K562 (cell line): ENCODE results near the gene THADA. TPM values are rescaled to one million over a fixed set of nuclear protein-coding genes. Genes with fewer than 3 reads are reported as not detected.

Source experiments
- CREBBP ChIP-seq: IDR thresholded peaks from one replicate; pipeline ENCODE4 v1.6.1; 2012; ENCODE audit warnings: low read depth, mild to moderate bottlenecking, control low read depth, inconsistent platforms, low read length
- DMBX1 ChIP-seq: fragments of 250-450 bp; sonication (Bioruptor Pico); IDR thresholded peaks from 2 replicates; pipeline ENCODE4 v1.8.0; 2022; ENCODE audit warnings: inconsistent platforms, mild to moderate bottlenecking, moderate library complexity, borderline replicate concordance
- DPF2 ChIP-seq: fragments of 450-650 bp; IDR thresholded peaks from 2 replicates; pipeline ENCODE4 v1.6.1; 2016
- EP300 ChIP-seq: IDR thresholded peaks from 2 replicates; pipeline ENCODE4 v1.6.1; 2012; ENCODE audit warnings: low read length, improper control_type of control experiment
- FOXA3 ChIP-seq, 2 experiments: fragments of 450-650 bp in 1 of 2; sonication (generic) in 1 of 2; formaldehyde crosslinking; IDR thresholded peaks in 1 of 2; conservative IDR thresholded peaks in 1 of 2; 2 replicates each; pipeline versions ENCODE4 v1.4.0 to v1.8.0; 2020 to 2022; ENCODE audit warnings: mild to moderate bottlenecking in 2 of 2, missing genetic modification reagents in 1 of 2
- KLF1 ChIP-seq: fragments of 450-650 bp; IDR thresholded peaks from 2 replicates; pipeline ENCODE4 v1.6.1; 2016; ENCODE audit warnings: missing genetic modification characterization, missing compliant biosample characterization
- NKRF ChIP-seq: fragments of 450-650 bp; IDR thresholded peaks from 2 replicates; pipeline ENCODE4 v1.6.1; 2016; ENCODE audit warnings: borderline replicate concordance
- NR2F6 ChIP-seq: fragments of 450-650 bp; formaldehyde crosslinking; IDR thresholded peaks from 2 replicates; pipeline ENCODE4 v1.4.0; 2020; ENCODE audit warnings: mild to moderate bottlenecking
- POLR2G ChIP-seq: fragments of 200-400 bp; formaldehyde crosslinking; IDR thresholded peaks from 2 replicates; pipeline ENCODE4 v1.6.1; 2017; ENCODE audit warnings: low read depth, mild to moderate bottlenecking, antibody characterized with exemption, low read length, moderate library complexity
- SAFB2 ChIP-seq: fragments of 200-400 bp; formaldehyde crosslinking; IDR thresholded peaks from 2 replicates; pipeline ENCODE4 v1.6.1; 2018; ENCODE audit warnings: borderline replicate concordance, low read length, low read depth, moderate library complexity; ENCODE audit not compliant: severe bottlenecking
- SMARCE1 ChIP-seq: fragments of 450-650 bp; IDR thresholded peaks from 2 replicates; pipeline ENCODE4 v1.7.1; 2016; ENCODE audit warnings: mild to moderate bottlenecking
- TBP ChIP-seq: optimal IDR thresholded peaks from 2 replicates; pipeline ENCODE3; 2011; ENCODE audit warnings: low read depth, low read length, improper control_type of control experiment
- XRCC5 ChIP-seq: fragments of 200-400 bp; formaldehyde crosslinking; IDR thresholded peaks from 2 replicates; pipeline ENCODE4 v1.6.1; 2017; ENCODE audit warnings: low read depth, mild to moderate bottlenecking, low read length
- ZC3H8 ChIP-seq: fragments of 450-650 bp; IDR thresholded peaks from 2 replicates; pipeline ENCODE4 v1.6.1; 2017
- ZFP30 ChIP-seq: fragments of 250-450 bp; sonication (Bioruptor Pico); IDR thresholded peaks from 2 replicates; pipeline ENCODE4 v1.8.0; 2022; ENCODE audit warnings: moderate library complexity, mild to moderate bottlenecking, inconsistent platforms, borderline replicate concordance
- ZNF175 ChIP-seq: fragments of 200-800 bp; sonication (Bioruptor generic); IDR thresholded peaks from 2 replicates; pipeline ENCODE4 v1.6.1; 2016; ENCODE audit warnings: low read depth, mild to moderate bottlenecking, missing genetic modification characterization, missing compliant biosample characterization
- ZNF316 ChIP-seq: fragments of 450-650 bp; IDR thresholded peaks from 2 replicates; pipeline ENCODE4 v1.6.1; 2016
- ZNF449 ChIP-seq: fragments of 250-450 bp; sonication (Bioruptor Pico); IDR thresholded peaks from 2 replicates; pipeline ENCODE4 v1.8.0; 2022; ENCODE audit warnings: moderate library complexity, mild to moderate bottlenecking, inconsistent platforms
- ZNF830 ChIP-seq: fragments of 250-450 bp; sonication (Bioruptor Pico); IDR thresholded peaks from 2 replicates; pipeline ENCODE4 v1.5.0; 2021; ENCODE audit warnings: mild to moderate bottlenecking
- polyA plus RNA-seq, 8 experiments: library from polyadenylated mRNA; depleted of rRNA in 4 of 8; stranded (reverse) in 5 of 8; unstranded in 3 of 8; fragments of >200 nt; fragmentation: Nextera tagmentation in 2 of 8; fragmentation: Illumina TruSeq in 1 of 8; extraction: Ambion mirVana in 2 of 8; extraction: Trizol in 1 of 8; gene quantifications; 2 replicates each; pipeline versions ENCODE4 v1.2.1 to v1.2.3, GENCODE V29; 2011 to 2014; ENCODE audit warnings: inconsistent platforms in 1 of 8, missing spikeins in 1 of 8
- total RNA-seq, 7 experiments: library from RNA; depleted of rRNA in 6 of 7; stranded (reverse); fragments of >200 nt in 6 of 7; fragmentation: Illumina TruSeq in 2 of 7; extraction: Trizol in 2 of 7; gene quantifications; 2 replicates each; pipeline versions ENCODE4 v1.2.1 to v1.2.3, GENCODE V29; 2011 to 2021; ENCODE audit warnings: low replicate concordance in 1 of 7

THADA gene
- total and polyA plus RNA-seq, 9 of the 15 experiments (the other 6 are each of a cell fraction or from before 2014, with no cell fraction given), result 17.8 to 34.7 (median 31.9) TPM

- TF ChIP-seq ZNF175 (CRISPR knock-in tag) (peak; percentile 27; the same call in 1 of the 2 replicates), DPF2 (peak; percentile 93), FOXA3 (CRISPR knock-in tag; conservative IDR thresholded peaks at IDR 0.05 in 1 of 2, IDR thresholded peaks at IDR 0.05 in 1 of 2) (peak in 1 of 2 experiments; percentile 58; a peak in 3 of 4 replicates), XRCC5 (0 out of 2 replicates have a peak, but pooled peaks have one; percentile 45), ZC3H8 (no peak), KLF1 (no peak), ZNF449 (CRISPR knock-in tag) (no peak), TBP (peak; percentile 46), NR2F6 (CRISPR knock-in tag) (no peak), ZNF316 (no peak), ZFP30 (no peak), SMARCE1 (peak; percentile 84), CREBBP (no peak), DMBX1 (CRISPR knock-in tag) (peak; percentile 75; the same call in 1 of the 2 replicates), ZNF830 (CRISPR knock-in tag) (no peak), POLR2G (0 out of 2 replicates have a peak, but pooled peaks have one; percentile 30), EP300 (peak; percentile 91), SAFB2 (no peak), NKRF (no peak)
Observed at GRCh38 chr2:43190311-43191052, 405.4 kb downstream of the THADA start (continued).
